Right ventricle myocardium superior (tissue), 1 donor: ENCODE measurements around the gene MT1M. TPM values are rescaled to one million over a fixed set of nuclear protein-coding genes. Genes with fewer than 3 reads are reported as not detected.
"Not testable (repeated sequence)": the region's sequence is repeated elsewhere in the genome, so short reads cannot be mapped to it uniquely, and the experiment has no call there.

Experiments
- ATAC-seq: fragments of 200-7000 bp; cut with Tn5 transposase; one replicate; pipeline ENCODE4 v1.9.1; 2020; ENCODE audit warnings: mild to moderate bottlenecking; ENCODE audit not compliant: poor library complexity
- DNase-seq: peaks from one replicate; pipeline ENCODE4 v3.0.0-alpha.2; 2020
- intact Hi-C: fragments of 100-400 bp; cut with DNase I; formaldehyde crosslinking; loops from one replicate; pipeline ENCODE4 v1.11.2; 2022
- total RNA-seq: library from RNA; stranded (reverse); fragmentation: NEBNext Ultra II Directional; extraction: Animal tissue kit (Norgen Biotek cat#: 25700); gene quantifications from one replicate; pipeline ENCODE4 v1.2.1, GENCODE V29; 2021
- donor health status: DM: no; HTN: yes; CAD: no; lungs with severe emphysema.

Gene MT1M
- total RNA-seq, 1 donor from 2014 or later: 5.4 TPM

GRCh38 chr16:56665286-56666261, 33.1 kb downstream of the MT1M start:
- intact Hi-C loops, ATAC-seq, DNase-seq: not testable (repeated sequence)

- DNase-seq (peak; percentile 74), ATAC-seq (peak; percentile 93)
- intact Hi-C loops: no loop called here
Observed at GRCh38 chr16:56667581-56668571, 35.4 kb downstream of the MT1M start, which contains the start of gene MT1G. MT1G (minus strand) TSS chr16:56668065; CDS start chr16:56667993, 72 bp downstream.

- ATAC-seq (peak; percentile 6), DNase-seq (no peak)
- intact Hi-C loops: no loop called here
Observed at GRCh38 chr16:56669005-56669839, 36.8 kb downstream of the MT1M start, which contains the start of gene MT1H. MT1H (plus strand) TSS chr16:56669814; CDS start chr16:56669885, 71 bp downstream.

- no peak for DNase-seq
- no peak for ATAC-seq
- intact Hi-C loops: no loop called here
Observed at GRCh38 chr16:56669840-56670619, 37.6 kb downstream of the MT1M start.

- intact Hi-C loops: no loop called here
- ATAC-seq: no peak
- no peak for DNase-seq
Observed at GRCh38 chr16:56670620-56670934, 38.1 kb downstream of the MT1M start.

GRCh38 chr16:56671691-56672090, 39.2 kb downstream of the MT1M start:
- intact Hi-C loops: loop anchor here (2.0 kb wide), 1 partner anchor 31 kb away; no protein-coding TSS in a partner anchor
- not testable (repeated sequence) for DNase-seq, ATAC-seq

- intact Hi-C loops: loop anchor here (2.0 kb wide), 1 partner anchor 31 kb away; no protein-coding TSS in a partner anchor
- not testable (repeated sequence) for DNase-seq
Observed at GRCh38 chr16:56672171-56672570, 39.7 kb downstream of the MT1M start.

GRCh38 chr16:56672761-56673536, 40.5 kb downstream of the MT1M start:
- intact Hi-C loops: loop anchor here (2.0 kb wide), 1 partner anchor 30 kb away; no protein-coding TSS in a partner anchor

More at GRCh38 chr16:56672171-56672570, 39.7 kb downstream of the MT1M start:
- not testable (repeated sequence) for ATAC-seq

GRCh38 chr16:56673921-56674320, 41.5 kb downstream of the MT1M start:
- no peak for DNase-seq
- peak; percentile 55 for ATAC-seq
- intact Hi-C loops: loop anchor here (2.0 kb wide), 1 partner anchor 29 kb away; no protein-coding TSS in a partner anchor

More at GRCh38 chr16:56672761-56673536, 40.5 kb downstream of the MT1M start:
- DNase-seq (no peak), ATAC-seq (no peak)

GRCh38 chr16:56674570-56674969, 42.1 kb downstream of the MT1M start:
- ATAC-seq, DNase-seq, intact Hi-C loops: not testable (repeated sequence)

GRCh38 chr16:56675685-56676210, 43.3 kb downstream of the MT1M start:
- ATAC-seq (no peak), DNase-seq (no peak)
- intact Hi-C loops: no loop called here

GRCh38 chr16:56677474-56677873, 45.0 kb downstream of the MT1M start:
- DNase-seq (no peak), ATAC-seq (no peak)
- intact Hi-C loops: no loop called here

GRCh38 chr16:56679078-56679730, 46.7 kb downstream of the MT1M start:
- intact Hi-C loops: no loop called here
- ATAC-seq (no peak), DNase-seq (no peak)

GRCh38 chr16:56679818-56680217, 47.4 kb downstream of the MT1M start:
- ATAC-seq (peak; percentile 49), DNase-seq (no peak)
- intact Hi-C loops: no loop called here

- intact Hi-C loops: loop anchor here (2.0 kb wide), 1 partner anchor 73 kb away; the partner anchor contains the start of gene MT2A
- DNase-seq (peak; percentile 97), ATAC-seq (peak; percentile 95)
Observed at GRCh38 chr16:56681939-56682702, 49.7 kb downstream of the MT1M start, which contains the start of gene MT1X. MT1X (plus strand) TSS chr16:56682470; CDS start chr16:56682541, 71 bp downstream.
